Lung (tissue), 12 donors: ENCODE measurements around the gene SNTB2. TPM values are rescaled to one million over a fixed set of nuclear protein-coding genes. Genes with fewer than 3 reads are reported as not detected.

Source experiments
- ATAC-seq: fragments of 200-7000 bp; cut with Tn5 transposase; one replicate; pipeline ENCODE4 v1.9.1; 2020; ENCODE audit warnings: moderate number of reproducible peaks; ENCODE audit not compliant: insufficient read depth, low FRiP score
- DNase-seq, 3 donors: peaks; one replicate each; pipeline ENCODE4 v3.0.0-alpha.2; 2013 to 2017
- H3K27ac ChIP-seq, 2 donors: one replicate each; pipeline ENCODE4 v1.5.1; 2013; ENCODE audit warnings: mild to moderate bottlenecking in 2 of 2, moderate library complexity in 2 of 2, control low read depth in 1 of 2, inconsistent platforms in 1 of 2, low read depth in 1 of 2, low read length in 1 of 2
- H3K27me3 ChIP-seq, 3 donors: one replicate each; pipeline ENCODE4 v1.5.1; 2013; ENCODE audit warnings: low read length in 2 of 3; ENCODE audit not compliant: control insufficient read depth in 3 of 3, insufficient read depth in 3 of 3
- H3K36me3 ChIP-seq, 4 donors: one replicate each; pipeline ENCODE4 v1.5.1; 2013; ENCODE audit warnings: low read length in 4 of 4, mild to moderate bottlenecking in 1 of 4, moderate library complexity in 1 of 4; ENCODE audit not compliant: control insufficient read depth in 4 of 4, insufficient read depth in 4 of 4
- H3K4me1 ChIP-seq, 5 donors: one replicate each; pipeline ENCODE4 v1.5.1; 2013; ENCODE audit warnings: low read length in 5 of 5, mild to moderate bottlenecking in 2 of 5, moderate library complexity in 1 of 5; ENCODE audit not compliant: control insufficient read depth in 5 of 5, insufficient read depth in 5 of 5
- H3K4me3 ChIP-seq: one replicate; pipeline ENCODE4 v1.5.1; 2013; ENCODE audit warnings: mild to moderate bottlenecking, control low read depth, moderate library complexity
- H3K9ac ChIP-seq, 2 donors: one replicate each; pipeline ENCODE4 v1.5.1; 2013; ENCODE audit warnings: low read length in 2 of 2, control low read depth in 1 of 2; ENCODE audit not compliant: insufficient read depth in 1 of 2
- H3K9me3 ChIP-seq, 4 donors: one replicate each; pipeline ENCODE4 v1.5.1; 2013; ENCODE audit warnings: low read length in 3 of 4, mild to moderate bottlenecking in 1 of 4, moderate library complexity in 1 of 4; ENCODE audit not compliant: control insufficient read depth in 4 of 4, insufficient read depth in 3 of 4
- WGBS, 2 donors: extraction: QIAGEN DNeasy Blood & Tissue Kit; methylation state at CpG; one replicate each; pipeline ENCODE4 v1.1.7; 2013; 5-methylcytosine and 5-hydroxymethylcytosine counted together
- polyA plus RNA-seq, 2 donors: library from polyadenylated mRNA; stranded (reverse); fragments of 200-250 nt; gene quantifications; one replicate each; pipeline ENCODE4 v1.2.1, GENCODE V29; 2013
- total RNA-seq, 2 donors: library from RNA; depleted of rRNA in 1 of 2; stranded (reverse); fragments of >200 nt in 1 of 2; gene quantifications; one replicate each; pipeline ENCODE4 v1.2.1, GENCODE V29; 2014 to 2021
- TF ChIP-seq, protein P1 (sequence below): IDR thresholded peaks from 2 replicates; pipeline ENCODE4 v1.5.1; 2012; ENCODE audit warnings: mild to moderate bottlenecking; ENCODE audit errors: control extremely low read depth, extremely low read depth
- donor health status: control.
- donor health status: control.
- donor health status: Bipolar disorder and iron deficiency.
- donor health status: healthy.
- donor health status: DM: yes; HTN: yes; CAD: no.

SNTB2 gene
- total and polyA plus RNA-seq, 4 donors, result 4.5 to 42.8 (median 19.1) TPM

DNA sequence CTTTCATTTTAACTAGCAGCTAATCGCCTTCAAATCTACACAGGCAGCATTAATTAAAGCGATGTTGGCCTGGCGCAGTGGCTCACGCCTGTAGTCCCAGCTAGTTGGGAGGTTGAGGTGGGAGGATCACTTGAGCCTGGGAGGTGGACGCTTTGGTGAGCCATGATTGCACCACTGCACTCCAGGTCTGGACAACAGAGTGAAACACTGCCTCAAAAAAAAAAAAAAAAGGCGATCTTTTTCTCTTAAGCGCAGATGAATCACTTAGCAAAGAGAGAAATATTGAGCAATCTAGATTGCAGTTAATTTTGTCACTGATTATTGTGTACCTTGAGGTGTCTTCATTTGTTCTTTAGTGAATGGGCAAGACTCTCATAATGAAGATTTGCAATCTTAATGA is 12.4 kb downstream of the SNTB2 start:
- DNase-seq (no peak), ATAC-seq (peak; percentile 47)
- no peak overlapping the region for H3K27ac ChIP-seq
- H3K36me3 ChIP-seq, result no peaks in the 10 kb centered on the region
- no peak overlapping the region for H3K4me3 ChIP-seq
- peaks cover 4 to 21% (median 5%) of the 10 kb centered on the region in 5 donors for H3K4me1 ChIP-seq
- H3K27me3 ChIP-seq, result no peaks in the 10 kb centered on the region
- TF ChIP-seq, protein P1, sequence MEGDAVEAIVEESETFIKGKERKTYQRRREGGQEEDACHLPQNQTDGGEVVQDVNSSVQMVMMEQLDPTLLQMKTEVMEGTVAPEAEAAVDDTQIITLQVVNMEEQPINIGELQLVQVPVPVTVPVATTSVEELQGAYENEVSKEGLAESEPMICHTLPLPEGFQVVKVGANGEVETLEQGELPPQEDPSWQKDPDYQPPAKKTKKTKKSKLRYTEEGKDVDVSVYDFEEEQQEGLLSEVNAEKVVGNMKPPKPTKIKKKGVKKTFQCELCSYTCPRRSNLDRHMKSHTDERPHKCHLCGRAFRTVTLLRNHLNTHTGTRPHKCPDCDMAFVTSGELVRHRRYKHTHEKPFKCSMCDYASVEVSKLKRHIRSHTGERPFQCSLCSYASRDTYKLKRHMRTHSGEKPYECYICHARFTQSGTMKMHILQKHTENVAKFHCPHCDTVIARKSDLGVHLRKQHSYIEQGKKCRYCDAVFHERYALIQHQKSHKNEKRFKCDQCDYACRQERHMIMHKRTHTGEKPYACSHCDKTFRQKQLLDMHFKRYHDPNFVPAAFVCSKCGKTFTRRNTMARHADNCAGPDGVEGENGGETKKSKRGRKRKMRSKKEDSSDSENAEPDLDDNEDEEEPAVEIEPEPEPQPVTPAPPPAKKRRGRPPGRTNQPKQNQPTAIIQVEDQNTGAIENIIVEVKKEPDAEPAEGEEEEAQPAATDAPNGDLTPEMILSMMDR, result no peak
- no peak overlapping the region for H3K9ac ChIP-seq
- no peaks in the 10 kb centered on the region for H3K9me3 ChIP-seq
- 81 to 82% methylated on average over 7 of the region's 7 CpGs for whole genome bisulfite sequencing, 2 donors

DNA sequence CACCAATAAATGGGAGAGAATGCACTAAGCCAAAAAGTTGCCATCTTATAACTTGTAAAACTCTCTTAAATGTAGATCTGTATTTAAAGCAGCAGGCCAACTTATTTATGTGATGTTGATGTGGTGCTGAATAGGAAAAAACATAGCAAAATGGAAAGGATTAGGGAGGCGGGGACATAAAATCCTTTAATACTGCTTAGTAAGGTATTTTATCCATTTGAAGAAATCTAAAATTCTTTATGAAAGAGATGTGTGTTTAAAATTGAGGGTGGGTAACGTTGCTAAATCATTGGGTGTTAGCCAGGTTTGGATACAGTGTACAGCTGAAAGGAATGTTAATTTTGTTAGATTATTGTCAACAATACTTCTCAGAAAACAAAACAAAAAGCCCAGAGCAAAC is 14.3 kb downstream of the SNTB2 start:
- DNase-seq, result peak in 1 of 3 donors; percentile 39
- Histone ChIP-seq H3K4me1 (peaks cover 3 to 16% (median 6%) of the 10 kb centered on the region in 5 donors), H3K27me3 (no peaks in the 10 kb centered on the region), H3K9me3 (no peaks in the 10 kb centered on the region), H3K4me3 (no peak overlapping the region), H3K36me3 (no peaks in the 10 kb centered on the region), H3K27ac (no peak overlapping the region), H3K9ac (peak overlapping the region; percentile 11 to 35)
- no peak for ATAC-seq
- TF ChIP-seq, protein P1, result no peak
- 52 to 64% methylated on average over 2 of the region's 2 CpGs for WGBS, 2 donors

DNA sequence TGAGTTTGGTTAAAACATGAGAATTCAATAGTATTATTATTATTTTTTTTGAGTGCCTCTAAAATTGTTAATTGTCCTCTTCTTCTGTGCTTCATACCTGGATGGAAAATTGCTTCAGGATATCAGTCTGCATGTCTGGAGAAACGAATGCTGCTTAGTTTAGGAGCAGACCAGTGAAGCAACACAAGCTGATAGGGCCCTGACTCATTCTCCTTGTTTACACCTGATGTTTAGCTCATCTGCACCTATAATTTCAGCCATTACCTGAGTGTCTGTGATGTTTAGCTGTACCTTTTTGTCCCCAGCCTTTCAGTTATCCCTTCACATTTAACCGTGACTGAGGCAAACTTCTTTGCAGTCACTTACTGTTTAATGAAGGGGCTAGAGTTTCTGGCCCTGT is 14.8 kb downstream of the SNTB2 start:
- no peak for DNase-seq
- no peak overlapping the region for H3K27ac ChIP-seq
- TF ChIP-seq, protein P1, result no peak
- peaks cover 3 to 16% (median 6%) of the 10 kb centered on the region in 5 donors for H3K4me1 ChIP-seq
- H3K9ac ChIP-seq, result no peak overlapping the region
- no peaks in the 10 kb centered on the region for H3K36me3 ChIP-seq
- no peaks in the 10 kb centered on the region for H3K9me3 ChIP-seq
- H3K27me3 ChIP-seq, result no peaks in the 10 kb centered on the region
- no peak for ATAC-seq
- WGBS, 2 donors, result 60 to 74% methylated on average over 2 of the region's 2 CpGs
- no peak overlapping the region for H3K4me3 ChIP-seq

DNA sequence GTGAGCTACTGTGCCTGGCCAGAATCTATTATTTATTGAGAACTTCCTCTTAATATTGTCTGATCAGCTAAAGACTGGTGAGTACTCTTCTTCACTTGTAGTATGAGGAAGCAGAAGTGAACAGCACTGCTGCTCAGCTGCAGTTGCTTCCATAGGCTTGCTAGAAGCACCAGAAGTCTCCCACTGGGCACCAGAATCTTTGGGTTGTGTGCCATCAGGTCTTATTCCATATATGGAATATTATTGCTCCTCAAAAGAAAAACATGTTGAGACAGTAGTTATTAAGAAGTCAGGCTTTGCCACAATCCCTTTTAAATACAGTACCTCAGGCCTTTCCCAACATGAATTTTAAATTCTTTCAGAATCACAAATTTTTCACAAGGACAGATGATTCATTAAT is 17.2 kb downstream of the SNTB2 start:
- H3K27me3 ChIP-seq, result no peaks in the 10 kb centered on the region
- H3K4me1 ChIP-seq, result peaks cover 3 to 16% (median 6%) of the 10 kb centered on the region in 5 donors
- no peaks in the 10 kb centered on the region for H3K36me3 ChIP-seq
- H3K9ac ChIP-seq, result no peak overlapping the region
- H3K27ac ChIP-seq, result no peak overlapping the region
- H3K4me3 ChIP-seq, result no peak overlapping the region
- H3K9me3 ChIP-seq, result no peaks in the 10 kb centered on the region
- DNase-seq (no peak), ATAC-seq (no peak)
- TF ChIP-seq, protein P1, result no peak
